HG02981 (cell line): ENCODE results near the gene XPO5.
"Not testable (repeated sequence)": the region's sequence is repeated elsewhere in the genome, so short reads cannot be mapped to it uniquely, and the experiment has no call there.

Experiments used
- ATAC-seq: cut with Tn5 transposase; IDR thresholded peaks from one replicate; pipeline ENCODE4 v1.9.1; 2021; ENCODE audit warnings: mild to moderate bottlenecking, moderate library complexity; ENCODE audit not compliant: unreplicated experiment

XPO5 gene

GRCh38 chr6:43588194-43588593 lies 12.4 kb upstream of the XPO5 start:
- no peak for ATAC-seq

GRCh38 chr6:43584892-43585570 lies 9.2 kb upstream of the XPO5 start:
- ATAC-seq, result no peak

- no peak for ATAC-seq
These were observed 7.1 kb upstream of the XPO5 start for GRCh38 chr6:43582911-43583310.

GRCh38 chr6:43579171-43579570 lies 3.3 kb upstream of the XPO5 start:
- no peak for ATAC-seq

GRCh38 chr6:43578748-43579147 lies 2.9 kb upstream of the XPO5 start:
- no peak for ATAC-seq

GRCh38 chr6:43575105-43575771 lies 600 bp downstream of the XPO5 start:
- ATAC-seq, result no peak

GRCh38 chr6:43572015-43572414 lies 3.8 kb downstream of the XPO5 start:
- no peak for ATAC-seq

GRCh38 chr6:43570876-43571441 lies 4.9 kb downstream of the XPO5 start:
- ATAC-seq, result no peak

GRCh38 chr6:43559328-43559727 lies 16.5 kb downstream of the XPO5 start:
- no peak for ATAC-seq

GRCh38 chr6:43557620-43558019 lies 18.2 kb downstream of the XPO5 start:
- ATAC-seq, result not testable (repeated sequence)

- ATAC-seq, result no peak
These were observed 28.6 kb downstream of the XPO5 start for GRCh38 chr6:43547222-43547621.

GRCh38 chr6:43544461-43544860 lies 31.4 kb downstream of the XPO5 start:
- no peak for ATAC-seq

GRCh38 chr6:43541774-43542471 lies 33.9 kb downstream of the XPO5 start:
- ATAC-seq, result no peak

- no peak for ATAC-seq
These were observed 35.3 kb downstream of the XPO5 start for GRCh38 chr6:43540507-43540906.

- not testable (repeated sequence) for ATAC-seq
These were observed 36.4 kb downstream of the XPO5 start for GRCh38 chr6:43539409-43539808.

- ATAC-seq, result not testable (repeated sequence)
These were observed 36.9 kb downstream of the XPO5 start for GRCh38 chr6:43538986-43539385.

GRCh38 chr6:43532201-43532600 lies 43.6 kb downstream of the XPO5 start:
- ATAC-seq, result no peak

GRCh38 chr6:43524483-43524961 lies 51.3 kb downstream of the XPO5 start:
- no peak for ATAC-seq

GRCh38 chr6:43523284-43523683 lies 52.6 kb downstream of the XPO5 start:
- ATAC-seq, result no peak

GRCh38 chr6:43522547-43523261 lies 53.1 kb downstream of the XPO5 start:
- no peak for ATAC-seq

- ATAC-seq, result no peak
These were observed 54.0 kb downstream of the XPO5 start for GRCh38 chr6:43521836-43522235.
